ENCODE measurements around the gene POLR2J.

Gene POLR2J

GRCh38 chr7:102434039-102434486, 44.7 kb downstream of the POLR2J start:
- no peak for DNase-seq

- DNase-seq: peak; percentile 91
Measured at GRCh38 chr7:102433219-102434038, 45.3 kb downstream of the POLR2J start, which contains the start of gene ORAI2. Gene ORAI2 (plus strand): TSS chr7:102433575. CDS start chr7:102438957, 5,382 bp downstream.

- peak; percentile 39 for DNase-seq
Measured at GRCh38 chr7:102432442-102433218, 46.1 kb downstream of the POLR2J start.

- peak; percentile 53 for DNase-seq
Measured at GRCh38 chr7:102431617-102432298, 47.0 kb downstream of the POLR2J start.

GRCh38 chr7:102429141-102429899, 49.4 kb downstream of the POLR2J start:
- no peak for DNase-seq

- DNase-seq: no peak
Measured at GRCh38 chr7:102427019-102427405, 51.7 kb downstream of the POLR2J start.

- DNase-seq: peak; percentile 83
Measured at GRCh38 chr7:102426268-102427018, 52.3 kb downstream of the POLR2J start.

- DNase-seq: peak; percentile 88
Measured at GRCh38 chr7:102425639-102426267, 53.0 kb downstream of the POLR2J start.

GRCh38 chr7:102424787-102425218, 53.9 kb downstream of the POLR2J start:
- DNase-seq: no peak

GRCh38 chr7:102424129-102424551, 54.6 kb downstream of the POLR2J start:
- no peak for DNase-seq

All from stimulated activated CD8-positive, alpha-beta memory T cell treated with anti-CD3 and anti-CD28 coated beads, Interleukin-4, amount 100 ng/mL, for 48 hours (primary cell).